Stimulated activated CD4-positive, alpha-beta T cell treated with anti-CD3 and anti-CD28 coated beads, Interleukin-4, amount 100 ng/mL, for 48 hours (primary cell): Measurements from ENCODE around the gene KRTAP4-7.
"Not testable (repeated sequence)": the region's sequence is repeated elsewhere in the genome, so short reads cannot be mapped to it uniquely, and the experiment has no call there.

Experiments
- DNase-seq, 2 donors: peaks; one replicate each; pipeline ENCODE4 v3.0.0-alpha.2; 2020; ENCODE audit warnings: low read depth in 2 of 2

Gene KRTAP4-7

DNA sequence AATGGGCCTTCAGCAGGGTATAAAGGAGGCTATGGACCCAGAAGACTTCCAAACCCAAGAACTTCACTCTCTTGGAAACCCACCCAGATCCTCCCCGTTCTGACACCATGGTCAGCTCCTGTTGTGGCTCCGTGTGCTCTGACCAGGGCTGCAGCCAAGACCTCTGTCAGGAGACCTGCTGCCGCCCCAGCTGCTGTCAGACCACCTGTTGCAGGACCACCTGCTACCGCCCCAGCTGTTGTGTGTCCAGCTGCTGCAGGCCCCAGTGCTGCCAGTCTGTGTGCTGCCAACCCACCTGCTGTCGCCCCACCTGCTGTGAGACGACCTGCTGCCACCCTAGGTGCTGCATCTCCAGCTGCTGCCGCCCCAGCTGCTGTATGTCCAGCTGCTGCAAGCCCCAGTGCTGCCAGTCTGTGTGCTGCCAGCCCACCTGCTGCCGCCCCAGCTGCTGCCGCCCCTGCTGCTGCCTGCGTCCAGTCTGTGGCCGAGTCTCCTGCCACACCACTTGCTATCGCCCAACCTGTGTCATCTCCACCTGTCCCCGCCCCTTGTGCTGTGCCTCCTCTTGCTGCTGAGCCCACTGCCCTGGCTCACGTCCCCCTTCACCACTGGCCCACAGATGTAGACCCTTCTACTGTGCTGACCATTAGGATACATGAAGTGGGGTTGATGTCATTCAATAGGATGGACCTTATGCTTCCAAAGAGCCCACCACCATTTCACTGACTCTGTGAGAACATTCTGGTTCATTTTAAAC lies at the start of gene KRTAP4-7:
Gene KRTAP4-7, plus strand, starts transcription at position 51 of the 757 bp plus-strand sequence. Its CDS starts 57 bp downstream, at position 108.
- DNase-seq, result not testable (repeated sequence)

GRCh38 chr17:41034346-41034935 lies 49.5 kb upstream of the KRTAP4-7 start, which contains the start of gene KRTAP1-3:
Gene KRTAP1-3 (minus strand): TSS chr17:41034874. CDS start chr17:41034821, 53 bp downstream.
- not testable (repeated sequence) for DNase-seq

DNA sequence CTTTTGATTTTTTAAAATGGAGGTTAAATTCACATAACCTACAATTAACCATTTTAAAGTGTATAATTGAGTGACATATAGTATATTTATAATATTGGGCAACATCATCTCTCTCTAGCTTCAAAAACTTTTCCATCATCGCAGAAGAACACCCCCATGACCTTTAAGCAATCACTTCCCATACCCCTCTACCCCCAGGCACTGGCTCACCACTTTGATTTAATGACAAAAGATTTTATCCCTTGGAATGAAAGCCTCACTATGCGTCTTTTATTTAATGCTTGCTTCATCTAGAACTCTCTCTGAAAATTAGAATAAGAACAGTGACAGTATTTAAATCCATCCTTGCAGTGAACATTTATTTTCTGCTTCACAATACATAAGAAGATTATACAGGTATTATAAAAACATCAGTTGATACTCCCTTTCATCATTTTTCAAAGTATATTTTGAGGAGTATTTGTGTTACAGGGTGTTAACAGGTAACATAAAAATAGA lies 46.0 kb upstream of the KRTAP4-7 start:
- DNase-seq, result no peak

DNA sequence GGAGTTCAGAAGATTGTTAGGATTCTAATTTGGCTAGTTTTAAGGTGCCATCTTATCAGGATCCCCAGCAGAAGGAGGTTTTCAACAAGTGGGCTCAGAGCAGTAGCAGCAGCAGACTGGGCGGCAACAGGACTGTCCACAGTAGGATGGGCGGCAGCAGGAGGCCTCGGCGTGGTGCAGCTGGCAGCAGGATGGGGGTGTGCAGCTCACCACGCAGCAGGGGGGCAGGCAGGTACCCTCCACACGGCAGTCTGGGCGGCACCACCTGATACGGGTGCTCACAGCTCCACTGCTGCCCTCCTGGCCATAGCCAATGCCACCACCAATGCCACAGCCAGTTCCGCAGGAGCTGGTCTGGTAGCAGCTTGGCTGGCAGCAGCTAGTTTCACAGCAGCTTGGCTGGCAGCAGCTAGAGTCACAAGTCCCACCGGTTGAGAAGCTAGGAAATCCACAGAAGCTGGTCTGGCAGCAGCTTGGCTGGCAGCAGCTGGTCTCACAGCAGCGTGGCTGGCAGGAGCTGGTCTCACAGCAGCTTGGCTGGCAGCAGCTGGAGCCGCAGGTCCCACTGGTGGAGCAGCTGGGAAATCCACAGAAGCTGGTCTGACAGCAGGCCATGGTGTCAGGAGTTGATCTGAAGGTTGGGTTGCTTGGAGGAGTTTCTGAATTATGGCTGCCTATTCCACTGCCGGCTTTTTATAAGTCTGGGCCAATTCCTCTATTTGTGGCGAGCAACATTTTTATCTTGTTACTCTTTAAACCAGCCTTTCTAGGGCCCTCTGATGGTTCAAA lies 43.0 kb upstream of the KRTAP4-7 start, which contains the start of gene KRTAP1-1:
Gene KRTAP1-1, minus strand, starts transcription at position 668 of the 789 bp plus-strand sequence. Its CDS starts 53 bp downstream, at position 615.
- DNase-seq, result not testable (repeated sequence)

DNA sequence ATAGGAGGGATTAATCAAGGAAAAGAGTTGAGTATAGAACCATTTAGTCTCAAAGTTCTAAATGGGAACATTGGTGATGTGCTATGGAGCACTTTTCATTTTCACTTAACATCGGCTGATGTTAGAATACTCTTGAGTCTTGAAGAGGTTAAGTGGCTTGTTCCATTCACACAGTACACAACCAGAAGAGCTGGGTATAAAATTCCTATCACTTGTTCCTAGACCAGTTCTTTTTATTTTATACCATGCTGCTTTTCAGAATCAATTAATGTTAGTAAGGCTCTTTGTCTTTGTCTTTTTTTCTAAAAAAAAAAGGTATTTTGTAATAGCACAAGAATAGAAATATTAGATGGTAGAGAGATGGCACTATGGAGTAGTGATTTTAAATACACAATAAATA lies 41.0 kb upstream of the KRTAP4-7 start:
- DNase-seq, result no peak

DNA sequence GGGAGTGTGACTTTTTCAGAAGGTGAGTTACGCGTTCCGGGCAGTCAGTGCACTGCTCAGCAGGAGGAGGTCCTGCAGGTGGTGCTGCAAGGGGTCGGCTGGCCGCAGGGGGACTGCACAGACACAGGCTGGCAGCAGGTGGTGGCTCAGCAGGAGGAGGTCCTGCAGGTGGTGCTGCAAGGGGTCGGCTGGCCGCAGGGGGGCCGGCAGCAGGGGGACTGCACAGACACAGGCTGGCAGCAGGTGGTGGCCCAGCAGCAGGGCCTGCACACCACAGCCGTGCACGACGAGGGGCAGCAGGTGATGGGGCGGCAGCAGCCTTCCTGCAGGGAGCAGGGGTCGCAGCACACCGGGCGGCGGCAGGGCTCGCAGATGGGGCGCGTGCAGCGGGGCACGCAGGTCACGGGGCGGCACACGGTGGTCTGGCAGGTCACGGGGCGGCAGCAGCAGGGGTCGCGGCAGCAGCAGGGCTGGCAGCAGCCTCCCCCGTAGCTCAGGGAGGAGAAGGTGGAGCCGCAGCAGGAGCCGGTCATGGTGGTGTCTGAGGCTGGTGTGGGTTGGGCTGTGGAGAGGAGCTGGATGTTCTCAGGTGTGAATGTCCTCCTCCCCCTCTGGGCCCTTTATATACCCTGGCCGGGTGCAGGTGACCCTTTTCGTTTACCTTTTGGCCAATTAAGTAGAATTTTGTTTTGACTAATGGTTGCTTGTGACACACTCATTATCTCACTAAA lies 37.0 kb upstream of the KRTAP4-7 start, which contains the start of gene KRTAP2-1:
Gene KRTAP2-1, minus strand, starts transcription at position 582 of the 731 bp plus-strand sequence. Its CDS starts 49 bp downstream, at position 533.
- not testable (repeated sequence) for DNase-seq

GRCh38 chr17:41048441-41048840 lies 35.5 kb upstream of the KRTAP4-7 start:
- no peak for DNase-seq

DNA sequence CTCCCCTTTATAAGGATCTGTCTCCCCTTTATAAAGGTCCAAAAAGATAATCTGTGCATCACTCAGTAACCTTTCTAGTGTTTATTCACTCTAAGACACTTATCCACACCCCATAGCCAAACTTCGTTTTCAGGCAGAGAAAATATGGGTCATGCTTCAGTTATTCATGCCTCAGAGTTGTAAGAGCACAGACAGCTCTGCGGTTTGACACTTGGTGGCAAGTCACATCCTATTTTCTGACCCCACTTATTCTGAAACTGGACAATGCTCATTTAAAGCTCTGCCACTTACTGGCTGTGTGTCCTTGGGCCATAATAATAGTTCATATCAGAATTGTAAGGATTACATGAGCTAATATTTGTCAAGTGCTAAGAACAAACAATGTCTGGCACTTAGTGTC lies 34.8 kb upstream of the KRTAP4-7 start:
- DNase-seq, result no peak

GRCh38 chr17:41052566-41052965 lies 31.4 kb upstream of the KRTAP4-7 start:
- no peak for DNase-seq

DNA sequence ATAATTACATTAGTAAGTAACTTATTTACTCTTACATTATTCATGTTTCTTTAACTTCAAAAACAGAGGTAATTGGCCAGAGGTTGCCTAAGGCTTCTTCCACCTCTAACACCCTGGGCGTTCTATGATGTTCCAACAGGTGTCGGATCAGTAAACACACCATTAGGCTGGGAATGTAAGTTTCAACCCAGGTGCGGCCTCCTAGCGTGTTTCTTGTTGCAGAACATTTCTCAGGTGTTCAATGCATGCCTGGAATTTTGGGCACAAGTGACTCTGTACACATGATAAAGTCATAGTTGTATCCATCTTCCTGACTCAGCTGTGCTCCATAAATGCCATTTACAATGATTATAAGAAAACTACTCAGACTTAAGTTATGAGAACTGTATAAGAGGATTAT lies 29.9 kb upstream of the KRTAP4-7 start:
- DNase-seq, result no peak

- DNase-seq, result not testable (repeated sequence)
Observed at GRCh38 chr17:41054556-41054955, 29.4 kb upstream of the KRTAP4-7 start.

GRCh38 chr17:41055130-41055529 lies 28.8 kb upstream of the KRTAP4-7 start, which contains the start of gene KRTAP2-2:
Gene KRTAP2-2 (minus strand): TSS chr17:41055230. CDS start chr17:41055211, 19 bp downstream.
- not testable (repeated sequence) for DNase-seq

DNA sequence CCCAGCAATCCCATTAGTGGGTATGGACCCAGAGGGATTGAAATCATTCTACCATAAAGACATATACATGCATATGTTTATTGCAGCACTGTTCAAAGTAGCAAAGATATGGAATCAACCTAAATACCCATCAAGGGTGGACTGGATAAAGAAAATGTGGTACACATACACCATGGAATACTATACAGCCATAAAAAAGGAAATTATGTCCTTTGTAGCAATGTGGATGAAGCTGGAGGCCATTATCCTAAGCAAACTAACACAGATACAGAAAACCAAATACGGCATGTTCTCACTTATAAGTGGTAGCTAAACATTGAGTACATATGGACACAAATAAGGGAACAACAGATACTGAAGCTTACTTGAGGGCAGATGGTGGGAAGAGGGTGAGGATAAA lies 26.4 kb upstream of the KRTAP4-7 start:
- DNase-seq, result no peak

DNA sequence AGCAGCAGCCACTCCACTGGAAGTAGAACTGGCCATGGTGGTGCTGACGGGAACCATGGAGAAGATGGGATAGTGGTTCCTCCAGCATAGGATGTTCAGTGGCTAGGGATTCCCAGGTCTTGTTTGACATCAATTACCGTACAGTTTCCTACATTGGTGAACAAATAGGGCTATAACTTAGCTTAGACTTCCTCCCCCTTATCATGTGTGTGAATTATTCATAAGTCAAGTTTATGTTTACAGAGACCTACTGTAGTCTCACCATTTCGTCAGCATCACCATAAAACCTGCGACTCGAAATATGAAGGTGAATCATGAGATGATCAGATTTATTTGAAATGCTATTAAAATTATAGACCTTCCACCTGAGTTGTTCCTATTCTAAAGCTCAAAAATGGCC lies 25.2 kb upstream of the KRTAP4-7 start:
- no peak for DNase-seq

- DNase-seq, result not testable (repeated sequence)
Observed at GRCh38 chr17:41059276-41060051, 24.5 kb upstream of the KRTAP4-7 start.

GRCh38 chr17:41060052-41060604 lies 23.8 kb upstream of the KRTAP4-7 start, which contains the start of gene KRTAP2-3:
Gene KRTAP2-3 (minus strand): TSS chr17:41060114. CDS start chr17:41060050, 64 bp downstream.
- no peak for DNase-seq

DNA sequence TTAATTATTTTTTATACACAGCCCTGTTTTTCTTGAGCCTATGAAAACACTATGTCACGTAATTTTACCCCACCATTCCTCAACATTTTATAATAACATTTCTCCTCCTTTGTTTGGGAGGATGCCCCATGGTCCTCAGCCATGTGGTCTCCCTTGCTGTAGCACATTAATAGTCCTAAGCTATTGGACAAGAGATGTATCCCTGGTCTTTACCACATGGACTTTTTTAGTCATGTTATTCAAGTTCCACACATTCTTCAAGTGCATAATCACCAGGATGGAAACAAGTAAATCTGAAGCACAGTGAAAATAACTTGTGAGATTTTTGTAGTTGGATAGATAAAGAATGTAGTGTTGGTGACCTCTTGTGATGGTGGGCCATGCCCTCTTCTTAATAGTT lies 22.0 kb upstream of the KRTAP4-7 start:
- no peak for DNase-seq

DNA sequence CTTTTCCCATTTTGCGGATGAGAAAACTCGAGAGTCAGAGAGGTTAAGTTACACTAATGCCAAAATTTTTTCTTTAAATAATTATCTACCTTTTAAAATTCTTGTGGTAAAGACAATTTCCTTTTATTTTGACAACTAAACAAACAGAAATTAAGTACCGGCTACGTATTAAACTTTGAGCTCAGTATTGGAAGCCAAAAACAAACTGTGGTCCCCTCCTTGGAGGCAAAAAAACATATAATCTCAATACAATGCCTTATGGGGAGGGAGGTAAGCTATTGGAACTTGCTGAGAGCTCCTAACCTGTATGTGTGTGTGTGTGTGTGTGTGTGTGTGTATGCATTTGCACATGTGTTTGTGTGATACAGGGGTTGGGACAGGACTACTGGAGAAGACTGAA lies 20.5 kb upstream of the KRTAP4-7 start:
- no peak for DNase-seq

GRCh38 chr17:41064301-41064700 lies 19.6 kb upstream of the KRTAP4-7 start:
- DNase-seq, result no peak
